Brain microvascular endothelial cell (primary cell): ENCODE data around the gene CDA.

ENCODE experiments used
- DNase-seq: peaks from one replicate; pipeline ENCODE4 v3.0.0-alpha.2; 2020
- H3K27ac ChIP-seq: fragments of 250-450 bp; sonication (Bioruptor Pico); 2 replicates; pipeline ENCODE4 v1.5.1; 2020; ENCODE audit warnings: mild to moderate bottlenecking, moderate library complexity
- H3K27me3 ChIP-seq: fragments of 250-450 bp; sonication (Bioruptor Pico); replicated peaks from 2 replicates; pipeline ENCODE4 v1.5.1; 2020; ENCODE audit warnings: mild to moderate bottlenecking
- H3K36me3 ChIP-seq: fragments of 250-450 bp; sonication (Bioruptor Pico); replicated peaks from 2 replicates; pipeline ENCODE4 v1.5.1; 2020; ENCODE audit warnings: mild to moderate bottlenecking
- H3K4me3 ChIP-seq: 2 replicates; pipeline ENCODE4 v1.5.1; 2011; ENCODE audit warnings: low read depth, mild to moderate bottlenecking, control low read depth, low read length, moderate library complexity
- in situ Hi-C: cut with HindIII; loops from 2 replicates; pipeline ENCODE4 v1.10.0; 2017; ENCODE audit warnings: low sequenced_read_pairs, low pct_ligation_motif_present
- TF ChIP-seq, protein P1 (sequence below): IDR thresholded peaks from 2 replicates; pipeline ENCODE4 v1.5.1; 2011; ENCODE audit warnings: low read depth, mild to moderate bottlenecking, moderate library complexity, low read length, control low read depth, inconsistent platforms; ENCODE audit errors: missing control alignments

Gene CDA

DNA sequence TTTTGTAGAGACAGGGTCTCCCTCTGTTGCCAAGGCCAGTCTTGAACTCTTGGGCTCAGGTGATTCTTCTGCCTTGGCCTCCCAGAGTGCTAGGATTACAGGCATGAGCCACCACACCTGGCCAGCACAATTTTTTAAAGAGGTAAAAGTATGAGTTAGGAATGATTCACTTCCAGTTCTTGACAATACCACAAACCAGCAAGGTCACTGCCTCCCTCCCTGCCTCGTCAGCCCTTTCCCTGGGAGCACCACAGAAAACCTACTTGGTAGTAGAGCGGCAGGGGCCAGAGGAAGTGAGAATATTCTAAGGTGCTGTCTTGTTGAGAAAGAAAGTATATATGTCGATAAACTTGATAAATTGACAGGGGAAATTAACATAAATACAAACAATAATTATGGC lies 10.8 kb upstream of the CDA start:
- Histone ChIP-seq H3K4me3 (no peak overlapping the region), H3K27ac (no peak overlapping the region), H3K27me3 (no peaks in the 10 kb centered on the region), H3K36me3 (no peaks in the 10 kb centered on the region)
- in situ Hi-C loops = no loop called here
- no peak for DNase-seq
- TF ChIP-seq, protein P1, sequence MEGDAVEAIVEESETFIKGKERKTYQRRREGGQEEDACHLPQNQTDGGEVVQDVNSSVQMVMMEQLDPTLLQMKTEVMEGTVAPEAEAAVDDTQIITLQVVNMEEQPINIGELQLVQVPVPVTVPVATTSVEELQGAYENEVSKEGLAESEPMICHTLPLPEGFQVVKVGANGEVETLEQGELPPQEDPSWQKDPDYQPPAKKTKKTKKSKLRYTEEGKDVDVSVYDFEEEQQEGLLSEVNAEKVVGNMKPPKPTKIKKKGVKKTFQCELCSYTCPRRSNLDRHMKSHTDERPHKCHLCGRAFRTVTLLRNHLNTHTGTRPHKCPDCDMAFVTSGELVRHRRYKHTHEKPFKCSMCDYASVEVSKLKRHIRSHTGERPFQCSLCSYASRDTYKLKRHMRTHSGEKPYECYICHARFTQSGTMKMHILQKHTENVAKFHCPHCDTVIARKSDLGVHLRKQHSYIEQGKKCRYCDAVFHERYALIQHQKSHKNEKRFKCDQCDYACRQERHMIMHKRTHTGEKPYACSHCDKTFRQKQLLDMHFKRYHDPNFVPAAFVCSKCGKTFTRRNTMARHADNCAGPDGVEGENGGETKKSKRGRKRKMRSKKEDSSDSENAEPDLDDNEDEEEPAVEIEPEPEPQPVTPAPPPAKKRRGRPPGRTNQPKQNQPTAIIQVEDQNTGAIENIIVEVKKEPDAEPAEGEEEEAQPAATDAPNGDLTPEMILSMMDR = no peak

DNA sequence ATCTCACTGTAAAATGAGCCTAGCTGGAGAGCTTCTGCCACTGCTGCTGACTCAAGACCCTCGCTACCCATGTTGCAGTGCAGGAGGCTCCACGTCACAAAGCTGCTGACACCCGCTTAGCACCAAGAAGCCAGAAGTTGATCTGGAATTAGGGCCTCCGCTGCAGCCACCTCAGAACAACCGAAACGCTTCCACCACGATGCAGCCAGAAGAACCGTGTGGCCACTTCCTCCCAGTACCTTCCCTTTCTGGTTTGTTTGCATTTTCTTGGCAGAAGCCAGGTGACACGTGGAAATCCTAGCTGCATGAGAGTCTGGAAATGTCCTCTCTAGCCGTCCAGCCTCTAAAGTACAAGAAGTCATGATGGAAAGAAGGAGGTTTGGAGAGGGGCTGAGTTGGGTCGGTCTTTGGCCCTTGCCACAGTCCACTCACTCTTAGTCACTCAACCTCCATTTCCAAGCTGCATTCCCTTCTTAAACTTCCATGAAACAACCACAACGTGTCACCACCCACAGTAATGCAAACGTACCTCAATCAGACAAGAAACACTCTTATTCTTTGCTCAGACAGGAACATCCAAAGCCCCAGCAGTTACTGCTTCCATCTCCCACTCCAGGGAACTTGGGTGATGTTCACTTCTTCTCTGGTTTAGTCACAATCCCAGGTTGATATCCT lies 10.0 kb upstream of the CDA start:
- Histone ChIP-seq H3K27ac (no peak overlapping the region), H3K4me3 (no peak overlapping the region), H3K27me3 (no peaks in the 10 kb centered on the region), H3K36me3 (no peaks in the 10 kb centered on the region)
- TF ChIP-seq, protein P1 = no peak
- DNase-seq = peak; percentile 24
- in situ Hi-C loops = no loop called here

DNA sequence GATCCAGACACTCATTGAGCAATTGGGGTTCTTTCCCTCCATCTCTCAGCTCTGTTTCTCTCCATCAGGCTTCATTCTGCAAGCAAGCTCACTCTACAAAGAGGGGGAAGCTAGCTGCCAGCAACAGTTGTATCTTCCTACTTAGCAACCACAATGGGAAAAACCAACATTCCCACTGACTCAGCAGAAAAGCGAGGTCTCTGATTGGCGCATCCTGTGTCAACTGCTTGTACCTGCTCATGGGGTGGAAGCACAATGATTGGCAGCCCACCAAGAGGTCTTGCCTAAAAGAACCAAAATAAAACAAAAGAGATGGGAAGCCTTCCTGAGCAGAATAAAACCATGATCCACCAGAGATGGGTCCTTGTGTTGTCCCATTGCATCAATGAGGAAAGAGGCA lies 4.0 kb upstream of the CDA start:
- Histone ChIP-seq H3K27me3 (no peaks in the 10 kb centered on the region), H3K27ac (no peak overlapping the region), H3K4me3 (no peak overlapping the region), H3K36me3 (no peaks in the 10 kb centered on the region)
- TF ChIP-seq, protein P1 = no peak
- in situ Hi-C loops = no loop called here
- no peak for DNase-seq

DNA sequence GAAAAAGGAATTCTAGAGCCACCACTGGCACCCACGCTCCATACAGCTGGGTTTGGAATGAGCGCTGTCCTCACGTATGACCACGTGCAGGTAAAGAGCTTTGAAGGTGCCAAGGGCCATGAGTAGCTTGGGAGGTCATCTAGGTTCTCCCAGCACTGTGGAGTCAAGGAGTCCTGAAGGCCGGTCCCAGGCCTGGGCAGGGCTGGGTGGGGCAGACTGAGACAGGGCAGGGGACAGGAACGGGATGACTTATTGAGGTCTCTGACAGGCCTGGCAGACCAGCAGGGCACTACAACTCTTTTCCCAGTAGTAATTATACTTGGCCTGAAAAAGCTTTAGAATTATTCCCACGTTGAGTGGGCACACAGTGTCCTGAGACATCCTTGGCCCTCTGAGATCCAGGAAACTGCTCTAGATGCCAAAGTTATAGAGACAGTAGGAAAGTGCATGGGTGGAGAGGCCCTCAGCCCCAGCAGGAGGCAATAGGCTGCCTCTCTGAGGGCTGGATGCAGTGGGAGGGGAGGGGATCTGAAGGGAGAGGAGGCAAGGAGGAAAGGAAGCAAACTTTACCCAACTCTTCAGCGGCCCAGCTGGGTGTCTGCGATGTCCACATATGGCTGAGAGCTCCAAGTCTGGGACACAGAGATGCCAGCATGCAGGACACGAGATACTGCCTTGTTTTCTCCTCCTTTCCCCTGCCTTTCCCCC lies 1.8 kb upstream of the CDA start:
- H3K27me3 ChIP-seq = no peaks in the 10 kb centered on the region
- TF ChIP-seq, protein P1 = peak; percentile 32
- no peak overlapping the region for H3K4me3 ChIP-seq
- no peak for DNase-seq
- no peak overlapping the region for H3K27ac ChIP-seq
- in situ Hi-C loops = no loop called here
- H3K36me3 ChIP-seq = no peaks in the 10 kb centered on the region

DNA sequence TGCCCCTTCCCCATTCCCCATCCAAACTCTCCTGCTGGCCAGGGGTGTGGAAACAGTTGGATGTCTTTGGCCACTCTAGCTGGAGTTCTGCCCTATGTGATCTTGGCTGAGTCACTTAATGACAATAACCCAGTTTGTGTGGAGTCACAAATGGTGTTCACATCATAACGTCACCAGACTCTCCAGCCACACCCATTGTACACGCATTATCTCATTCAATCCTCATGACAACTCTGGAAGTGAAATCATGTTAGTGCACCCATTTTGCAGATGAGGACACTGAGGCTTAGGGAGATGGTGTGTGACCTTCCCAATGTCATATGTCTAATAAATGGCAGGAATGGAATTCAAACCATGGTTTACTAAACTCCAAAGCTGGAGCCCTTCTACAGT lies 1.2 kb upstream of the CDA start:
- peak; percentile 43 for DNase-seq
- TF ChIP-seq, protein P1 = no peak
- H3K27me3 ChIP-seq = no peaks in the 10 kb centered on the region

More for the DNA sequence above, 1.2 kb upstream of the CDA start:
- no peak overlapping the region for H3K4me3 ChIP-seq
- in situ Hi-C loops = no loop called here
- no peaks in the 10 kb centered on the region for H3K36me3 ChIP-seq
- H3K27ac ChIP-seq = no peak overlapping the region
